ENCODE measurements around the gene ISOC2.

The ISOC2 gene

DNA sequence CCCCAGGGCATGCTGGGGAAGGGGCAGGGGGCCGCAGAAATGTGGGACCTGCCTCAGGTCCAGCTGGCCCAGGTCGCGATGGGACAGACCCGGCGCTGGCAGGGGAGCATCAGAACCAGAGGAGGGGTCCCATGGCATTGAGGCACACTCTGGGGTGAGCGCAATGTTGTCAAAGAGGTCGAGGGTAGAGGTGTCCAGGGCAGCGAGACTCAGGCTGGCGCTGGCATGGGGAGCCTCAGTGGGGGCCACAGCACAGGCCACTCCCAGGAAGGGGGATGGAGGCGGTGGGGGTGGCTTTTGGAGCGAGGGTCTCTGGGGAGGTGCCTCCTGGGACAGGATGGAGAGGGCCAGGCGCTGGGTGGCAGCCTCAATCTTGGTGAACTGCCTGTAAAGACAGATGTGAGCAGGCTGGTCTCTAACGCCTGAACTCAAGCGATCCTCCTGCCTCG is 2.2 kb upstream of the ISOC2 start:
- DNase-seq (ENCODE audit: low read depth): no peak
- H3K4me3 ChIP-seq (ENCODE audit: control insufficient read depth, low read depth, low read length): no peak overlapping the region
- TF ChIP-seq, protein P1, sequence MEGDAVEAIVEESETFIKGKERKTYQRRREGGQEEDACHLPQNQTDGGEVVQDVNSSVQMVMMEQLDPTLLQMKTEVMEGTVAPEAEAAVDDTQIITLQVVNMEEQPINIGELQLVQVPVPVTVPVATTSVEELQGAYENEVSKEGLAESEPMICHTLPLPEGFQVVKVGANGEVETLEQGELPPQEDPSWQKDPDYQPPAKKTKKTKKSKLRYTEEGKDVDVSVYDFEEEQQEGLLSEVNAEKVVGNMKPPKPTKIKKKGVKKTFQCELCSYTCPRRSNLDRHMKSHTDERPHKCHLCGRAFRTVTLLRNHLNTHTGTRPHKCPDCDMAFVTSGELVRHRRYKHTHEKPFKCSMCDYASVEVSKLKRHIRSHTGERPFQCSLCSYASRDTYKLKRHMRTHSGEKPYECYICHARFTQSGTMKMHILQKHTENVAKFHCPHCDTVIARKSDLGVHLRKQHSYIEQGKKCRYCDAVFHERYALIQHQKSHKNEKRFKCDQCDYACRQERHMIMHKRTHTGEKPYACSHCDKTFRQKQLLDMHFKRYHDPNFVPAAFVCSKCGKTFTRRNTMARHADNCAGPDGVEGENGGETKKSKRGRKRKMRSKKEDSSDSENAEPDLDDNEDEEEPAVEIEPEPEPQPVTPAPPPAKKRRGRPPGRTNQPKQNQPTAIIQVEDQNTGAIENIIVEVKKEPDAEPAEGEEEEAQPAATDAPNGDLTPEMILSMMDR (IDR thresholded peaks at IDR 0.05; ENCODE audit: control insufficient read depth, insufficient read depth, low read depth, low read length, missing control alignments): no peak

DNA sequence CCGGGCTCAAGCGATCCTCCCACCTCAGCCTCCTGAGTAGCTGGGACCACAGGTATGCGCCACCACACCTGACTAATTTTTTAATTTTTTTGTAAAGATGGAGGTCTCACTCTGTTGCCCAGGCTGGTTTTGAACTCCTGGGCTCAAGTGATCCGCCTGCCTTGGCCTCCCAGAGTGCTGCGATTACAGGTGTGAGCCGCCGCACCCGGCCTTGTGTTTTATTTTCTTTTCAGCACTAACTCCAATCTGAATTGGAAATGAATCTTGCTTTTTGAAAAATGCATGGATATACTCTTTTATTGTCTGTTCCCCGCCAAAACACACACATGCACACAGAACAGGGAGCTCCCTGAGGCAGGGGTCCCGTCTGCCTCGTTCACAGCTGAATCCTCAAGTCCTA is 1.3 kb upstream of the ISOC2 start:
- H3K4me3 ChIP-seq (ENCODE audit: control insufficient read depth, low read depth, low read length): no peak overlapping the region
- TF ChIP-seq, protein P1 (IDR thresholded peaks at IDR 0.05; ENCODE audit: control insufficient read depth, insufficient read depth, low read depth, low read length, missing control alignments): no peak
- no peak for DNase-seq (ENCODE audit: low read depth)

DNA sequence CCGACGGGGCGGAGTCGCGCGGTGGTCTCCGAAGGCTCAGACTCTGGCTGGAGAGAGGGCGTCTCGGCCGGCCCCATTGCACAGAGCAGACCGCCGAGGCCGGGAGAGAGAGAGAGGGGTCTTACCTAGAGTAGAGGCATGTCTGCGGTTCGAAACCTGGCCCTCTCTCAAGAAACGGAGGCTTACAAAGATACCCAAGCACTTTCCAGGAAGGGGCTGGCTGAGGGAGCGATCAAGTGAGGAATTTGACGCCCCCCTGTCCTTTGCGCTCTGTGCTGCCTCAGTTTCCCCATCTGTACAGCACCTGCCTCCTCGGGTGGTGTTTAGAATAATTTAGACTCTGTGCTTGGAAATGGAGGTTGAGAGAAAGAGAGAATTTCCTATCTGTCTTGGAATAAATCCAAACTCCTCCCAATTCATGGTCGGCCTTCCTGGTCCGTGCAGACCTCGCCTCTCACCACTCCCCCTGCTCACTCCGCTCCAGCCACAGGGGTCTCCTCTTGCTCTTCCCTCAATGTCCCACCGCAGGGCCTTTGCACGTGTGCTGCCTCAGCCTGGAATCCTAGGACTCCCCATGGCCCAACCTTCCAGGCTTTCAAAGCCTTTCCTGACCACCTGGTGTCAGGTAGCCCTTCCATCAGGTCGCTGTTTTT is 658 bp upstream of the ISOC2 start:
- DNase-seq (ENCODE audit: low read depth): no peak
- H3K4me3 ChIP-seq (ENCODE audit: control insufficient read depth, low read depth, low read length): peak overlapping the region; percentile 49
- TF ChIP-seq, protein P1 (IDR thresholded peaks at IDR 0.05; ENCODE audit: control insufficient read depth, insufficient read depth, low read depth, low read length, missing control alignments): no peak

DNA sequence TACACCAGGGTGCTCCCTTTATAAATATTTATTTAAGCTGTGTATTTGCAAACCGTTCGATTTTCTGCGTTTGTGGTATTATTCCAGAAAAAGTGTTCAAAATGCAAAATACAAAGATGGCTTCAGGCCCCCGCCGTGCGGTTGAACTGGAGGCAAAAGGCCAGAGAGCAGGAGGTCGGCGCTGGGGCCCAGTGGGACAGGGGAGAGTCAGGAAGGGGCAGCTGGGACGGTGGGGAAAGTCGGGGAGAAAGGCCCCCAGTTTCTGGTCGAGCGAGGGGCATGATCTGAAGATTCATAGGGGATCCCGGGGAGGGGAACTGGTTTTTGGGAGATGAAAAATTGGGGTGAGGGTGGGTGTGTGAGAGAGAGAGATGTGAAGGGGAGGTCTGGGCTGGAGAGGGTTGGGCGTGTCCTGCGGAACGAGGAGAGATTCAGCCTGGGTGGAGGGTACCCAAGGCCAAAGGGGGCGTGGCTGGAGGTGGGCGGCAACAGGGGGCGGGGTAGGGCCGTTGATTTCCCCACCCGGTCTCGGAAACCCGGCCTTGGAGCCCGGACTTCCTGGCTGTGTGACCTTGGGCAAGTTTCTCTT is 678 bp downstream of the ISOC2 start:
- TF ChIP-seq, protein P1 (IDR thresholded peaks at IDR 0.05; ENCODE audit: control insufficient read depth, insufficient read depth, low read depth, low read length, missing control alignments): no peak
- peak; percentile 52 for DNase-seq (ENCODE audit: low read depth)
- H3K4me3 ChIP-seq (ENCODE audit: control insufficient read depth, low read depth, low read length): peak overlapping the region; percentile 93

DNA sequence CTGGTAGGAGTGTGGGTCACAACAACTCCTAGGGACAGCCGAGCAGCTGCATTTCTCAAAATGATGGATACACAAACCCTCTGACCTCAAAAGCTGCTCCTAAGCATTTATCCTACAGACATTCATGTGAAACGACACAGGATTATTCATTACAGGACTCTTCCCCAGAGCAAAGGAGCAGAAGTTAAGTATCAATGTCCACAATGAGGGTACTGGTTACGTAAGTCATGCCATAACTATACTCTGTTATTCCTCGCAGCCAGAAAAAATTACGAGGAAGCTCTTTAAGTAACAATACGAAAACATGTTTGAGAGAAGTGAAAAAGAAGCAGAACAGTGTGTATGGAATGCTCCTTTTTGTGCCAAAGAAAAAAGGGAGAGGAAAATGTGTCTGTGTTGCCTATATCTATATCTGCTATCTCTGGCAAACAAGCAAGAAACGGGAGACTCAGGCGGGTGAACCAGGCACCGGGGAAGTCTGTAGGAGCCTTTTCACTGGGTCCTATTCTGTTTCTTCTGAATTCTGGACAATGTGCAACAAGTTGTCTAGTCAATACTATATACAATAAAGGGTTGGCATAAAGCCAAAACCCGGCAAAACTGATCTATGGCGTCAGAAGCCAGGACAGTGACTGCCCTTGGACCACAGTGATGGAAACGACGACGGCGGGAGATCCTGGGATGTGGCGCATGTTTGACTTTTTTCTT is 1.3 kb downstream of the ISOC2 start:
- no peak for DNase-seq (ENCODE audit: low read depth)
- TF ChIP-seq, protein P1 (IDR thresholded peaks at IDR 0.05; ENCODE audit: control insufficient read depth, insufficient read depth, low read depth, low read length, missing control alignments): no peak
- H3K4me3 ChIP-seq (ENCODE audit: control insufficient read depth, low read depth, low read length): peak overlapping the region; percentile 93

DNA sequence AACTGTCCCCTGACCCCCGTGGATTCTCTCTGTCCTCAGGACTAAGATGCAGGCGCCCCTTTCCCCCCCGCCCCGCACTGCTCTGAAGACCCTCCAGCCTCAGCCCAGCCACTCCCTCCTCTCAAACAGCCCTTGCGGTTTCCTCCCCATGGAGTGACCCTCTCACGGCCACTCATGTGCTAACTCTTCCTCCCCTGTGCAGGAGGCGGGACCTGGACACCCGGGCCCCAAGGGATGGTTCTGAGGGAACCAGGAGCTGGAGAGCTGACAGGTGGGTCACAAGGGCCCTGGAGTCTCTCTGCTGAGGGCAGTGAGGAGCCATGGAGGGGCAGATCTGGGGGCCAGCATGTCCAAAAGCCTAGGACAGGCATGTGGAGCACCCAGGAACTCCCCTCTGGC is 1.9 kb downstream of the ISOC2 start:
- TF ChIP-seq, protein P1 (IDR thresholded peaks at IDR 0.05; ENCODE audit: control insufficient read depth, insufficient read depth, low read depth, low read length, missing control alignments): no peak
- no peak for DNase-seq (ENCODE audit: low read depth)
- no peak overlapping the region for H3K4me3 ChIP-seq (ENCODE audit: control insufficient read depth, low read depth, low read length)
